Kidney (tissue), 14 donors: ENCODE results near the gene APOL1. TPM values are rescaled to one million over a fixed set of nuclear protein-coding genes. Genes with fewer than 3 reads are reported as not detected.
"Not testable (repeated sequence)": the region's sequence is repeated elsewhere in the genome, so short reads cannot be mapped to it uniquely, and the experiment has no call there.

Experiments used
- DNase-seq, 5 donors: peaks; one replicate each; pipeline ENCODE4 v3.0.0-alpha.2; 2013 to 2020
- FAIRE-seq: peaks from 2 replicates; lab custom pipeline; 2012; peaks lifted over from hg19 to GRCh38; lab: Jason Lieb, UNC
- H3K27ac ChIP-seq, 2 donors: one replicate each; pipeline ENCODE4 v1.7.0; 2013; ENCODE audit warnings: low read depth in 2 of 2, low read length in 2 of 2, inconsistent platforms in 1 of 2
- H3K27me3 ChIP-seq: one replicate; pipeline ENCODE4 v1.7.1; 2013; ENCODE audit warnings: low read length, inconsistent platforms; ENCODE audit not compliant: control insufficient read depth, insufficient read depth
- H3K36me3 ChIP-seq, 3 donors: one replicate each; pipeline versions ENCODE4 v1.7.0 to v1.7.1; 2013; ENCODE audit warnings: low read length in 3 of 3, control low read depth in 1 of 3, inconsistent platforms in 1 of 3; ENCODE audit not compliant: insufficient read depth in 3 of 3, control insufficient read depth in 2 of 3
- H3K4me1 ChIP-seq, 3 donors: one replicate each; pipeline versions ENCODE4 v1.7.0 to v1.7.1; 2013; ENCODE audit warnings: low read length in 3 of 3, inconsistent platforms in 1 of 3, low read depth in 1 of 3; ENCODE audit not compliant: control insufficient read depth in 2 of 3, insufficient read depth in 2 of 3
- H3K4me3 ChIP-seq, 3 donors: one replicate each; pipeline versions ENCODE4 v1.7.0 to v1.8.1; 2013; ENCODE audit warnings: low read length in 3 of 3, control low read depth in 1 of 3, inconsistent platforms in 1 of 3
- H3K9ac ChIP-seq, 3 donors: one replicate each; pipeline versions ENCODE4 v1.7.0 to v1.7.1; 2013; ENCODE audit warnings: low read length in 3 of 3, control low read depth in 1 of 3, inconsistent platforms in 1 of 3
- H3K9me3 ChIP-seq, 3 donors: one replicate each; pipeline versions ENCODE4 v1.7.0 to v1.7.1; 2013; ENCODE audit warnings: low read length in 3 of 3, control low read depth in 1 of 3, inconsistent platforms in 1 of 3; ENCODE audit not compliant: control insufficient read depth in 2 of 3, insufficient read depth in 1 of 3
- CTCF ChIP-seq: IDR thresholded peaks from 3 replicates; pipeline ENCODE4 v1.5.1; 2012; ENCODE audit warnings: mild to moderate bottlenecking, moderate library complexity, borderline replicate concordance; ENCODE audit not compliant: insufficient read depth; ENCODE audit errors: extremely low read depth
- intact Hi-C: fragments of 100-400 bp; cut with DNase I; formaldehyde crosslinking; loops from one replicate; pipeline ENCODE4 v1.11.1; 2022
- polyA plus RNA-seq: library from polyadenylated mRNA; stranded (reverse); fragments of 350-450 nt; fragmentation: Illumina TruSeq; extraction: RNeasy Lipid Tissue Mini Kit (QIAGEN cat#74804); gene quantifications from one replicate; pipeline ENCODE4 v1.2.3, GENCODE V29; 2014; ENCODE audit warnings: low read depth, low replicate concordance; ENCODE audit not compliant: insufficient read depth
- total RNA-seq: library from RNA; stranded (reverse); fragmentation: NEBNext Ultra II Directional; extraction: Animal tissue kit (Norgen Biotek cat#: 25700); gene quantifications from one replicate; pipeline ENCODE4 v1.2.1, GENCODE V29; 2021
- donor health status: control.
- donor health status: control.
- donor health status: control.
- donor health status: control.
- donor health status: control.
- donor health status: DM: yes; HTN: yes; CAD: no.
- donor health status: Normal renal cell carcinoma (clear cell type).

APOL1 gene
- total and polyA plus RNA-seq, 2 donors from 2014 or later, result 51.8 to 160 TPM

GRCh38 chr22:36204632-36205015, 48.3 kb upstream of the APOL1 start:
- peak overlapping the region in 1 of 3 donors; percentile 7 for H3K9ac ChIP-seq
- intact Hi-C loops, result no loop called here
- peaks cover 0 to 15% (median 2%) of the 10 kb centered on the region in 3 donors for H3K4me1 ChIP-seq
- H3K27ac ChIP-seq, result no peak overlapping the region
- H3K27me3 ChIP-seq, result no peaks in the 10 kb centered on the region
- no peaks in the 10 kb centered on the region for H3K36me3 ChIP-seq
- no peak for DNase-seq
- TF ChIP-seq CTCF, result no peak
- no peak overlapping the region for H3K4me3 ChIP-seq
- H3K9me3 ChIP-seq, result no peaks in the 10 kb centered on the region
- FAIRE-seq, result no peak

GRCh38 chr22:36205573-36205972, 47.4 kb upstream of the APOL1 start:
- H3K4me1 ChIP-seq, result peaks cover 2 to 15% (median 3%) of the 10 kb centered on the region in 3 donors
- H3K36me3 ChIP-seq, H3K9ac ChIP-seq, H3K4me3 ChIP-seq, H3K27ac ChIP-seq, FAIRE-seq, intact Hi-C loops, H3K27me3 ChIP-seq, H3K9me3 ChIP-seq: not testable (repeated sequence)
- DNase-seq, result peak in 1 of 5 donors; percentile 28

GRCh38 chr22:36206255-36206654, 46.7 kb upstream of the APOL1 start:
- Histone ChIP-seq H3K9me3 (no peaks in the 10 kb centered on the region), H3K4me1 (peaks cover 2 to 17% (median 10%) of the 10 kb centered on the region in 3 donors), H3K4me3 (no peak overlapping the region), H3K27ac (no peak overlapping the region), H3K27me3 (no peaks in the 10 kb centered on the region), H3K9ac (no peak overlapping the region), H3K36me3 (no peaks in the 10 kb centered on the region)
- no peak for TF ChIP-seq CTCF
- intact Hi-C loops, result no loop called here
- DNase-seq (no peak), FAIRE-seq (no peak)

GRCh38 chr22:36208162-36208765, 44.7 kb upstream of the APOL1 start:
- no peak for TF ChIP-seq CTCF
- DNase-seq (peak in 1 of 5 donors; percentile 5), FAIRE-seq (no peak)
- H3K4me1 ChIP-seq, result peaks cover 0 to 18% (median 13%) of the 10 kb centered on the region in 3 donors
- intact Hi-C loops, result no loop called here
- H3K4me3 ChIP-seq, result no peak overlapping the region
- no peaks in the 10 kb centered on the region for H3K27me3 ChIP-seq
- peak overlapping the region in 1 of 2 donors; percentile 32 for H3K27ac ChIP-seq
- no peak overlapping the region for H3K9ac ChIP-seq
- H3K9me3 ChIP-seq, result no peaks in the 10 kb centered on the region
- H3K36me3 ChIP-seq, result no peaks in the 10 kb centered on the region
